Kidney epithelial cell (primary cell): ENCODE results near the gene LRRC14B. TPM values are rescaled to one million over a fixed set of nuclear protein-coding genes. Genes with fewer than 3 reads are reported as not detected.

Experiments
- DNase-seq: peaks from one replicate; pipeline ENCODE4 v3.0.0-alpha.2; 2010; ENCODE audit warnings: low read depth
- H3K27me3 ChIP-seq: 2 replicates; pipeline ENCODE4 v1.6.0; 2011; ENCODE audit warnings: low read length; ENCODE audit not compliant: control insufficient read depth, insufficient read depth
- H3K36me3 ChIP-seq: 2 replicates; pipeline ENCODE4 v1.5.1; 2011; ENCODE audit warnings: low read length; ENCODE audit not compliant: control insufficient read depth, insufficient read depth
- H3K4me3 ChIP-seq: 2 replicates; pipeline ENCODE4 v1.5.1; 2011; ENCODE audit warnings: low read depth, mild to moderate bottlenecking, control low read depth, low read length
- total RNA-seq: library from RNA; depleted of rRNA; stranded (reverse); fragments of >200 nt; gene quantifications from 2 replicates; pipeline ENCODE4 v1.2.3, GENCODE V29; 2015
- TF ChIP-seq, protein P1 (sequence below): IDR thresholded peaks from 2 replicates; pipeline ENCODE4 v1.5.1; 2011; ENCODE audit warnings: mild to moderate bottlenecking, moderate library complexity, low read length, control low read depth, inconsistent platforms; ENCODE audit not compliant: insufficient read depth, poor library complexity, severe bottlenecking

Gene LRRC14B
- total RNA-seq, 1 donor from 2014 or later, result not detected

DNA sequence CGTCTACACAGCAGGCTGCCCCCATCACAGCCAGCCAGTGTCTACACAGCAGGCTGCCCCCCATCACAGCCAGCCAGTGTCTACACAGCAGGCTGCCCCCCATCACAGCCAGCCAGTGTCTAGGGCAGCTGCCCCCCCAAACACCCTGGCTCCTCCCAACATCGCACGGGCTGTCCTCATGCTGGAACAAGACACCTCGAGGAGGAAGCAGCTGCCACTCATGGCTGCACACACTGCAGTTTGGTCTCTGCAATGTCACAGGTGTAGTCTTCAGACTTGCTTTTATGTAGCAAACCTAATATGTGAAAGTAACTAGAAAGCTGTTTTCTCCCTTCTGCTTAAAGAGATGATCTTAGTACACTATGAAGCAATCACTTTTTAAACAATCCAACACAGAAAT, 9.7 kb downstream of the LRRC14B start:
- no peak for DNase-seq
- Histone ChIP-seq H3K27me3 (no peaks in the 10 kb centered on the region), H3K36me3 (no peaks in the 10 kb centered on the region), H3K4me3 (no peak overlapping the region)
- TF ChIP-seq, protein P1, sequence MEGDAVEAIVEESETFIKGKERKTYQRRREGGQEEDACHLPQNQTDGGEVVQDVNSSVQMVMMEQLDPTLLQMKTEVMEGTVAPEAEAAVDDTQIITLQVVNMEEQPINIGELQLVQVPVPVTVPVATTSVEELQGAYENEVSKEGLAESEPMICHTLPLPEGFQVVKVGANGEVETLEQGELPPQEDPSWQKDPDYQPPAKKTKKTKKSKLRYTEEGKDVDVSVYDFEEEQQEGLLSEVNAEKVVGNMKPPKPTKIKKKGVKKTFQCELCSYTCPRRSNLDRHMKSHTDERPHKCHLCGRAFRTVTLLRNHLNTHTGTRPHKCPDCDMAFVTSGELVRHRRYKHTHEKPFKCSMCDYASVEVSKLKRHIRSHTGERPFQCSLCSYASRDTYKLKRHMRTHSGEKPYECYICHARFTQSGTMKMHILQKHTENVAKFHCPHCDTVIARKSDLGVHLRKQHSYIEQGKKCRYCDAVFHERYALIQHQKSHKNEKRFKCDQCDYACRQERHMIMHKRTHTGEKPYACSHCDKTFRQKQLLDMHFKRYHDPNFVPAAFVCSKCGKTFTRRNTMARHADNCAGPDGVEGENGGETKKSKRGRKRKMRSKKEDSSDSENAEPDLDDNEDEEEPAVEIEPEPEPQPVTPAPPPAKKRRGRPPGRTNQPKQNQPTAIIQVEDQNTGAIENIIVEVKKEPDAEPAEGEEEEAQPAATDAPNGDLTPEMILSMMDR, result no peak

DNA sequence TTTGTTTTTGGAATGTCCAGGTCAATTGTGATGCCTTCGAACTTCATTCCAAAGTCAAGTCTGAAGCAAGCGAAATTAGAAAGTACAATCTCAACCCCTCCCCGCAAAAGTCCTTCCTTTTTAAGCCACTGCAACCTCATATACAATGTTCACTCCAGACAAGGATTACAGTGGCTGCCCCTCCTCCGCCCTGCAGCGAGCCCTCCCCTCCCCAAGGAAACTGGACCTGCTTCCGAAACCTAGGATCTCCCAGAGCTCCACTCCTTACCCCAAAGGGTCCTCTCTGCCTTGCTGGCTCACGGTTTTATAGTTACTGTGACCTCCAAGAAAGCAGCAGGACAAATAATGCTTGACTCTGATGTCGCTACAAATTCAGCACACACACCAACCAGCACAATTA, 10.4 kb downstream of the LRRC14B start:
- no peaks in the 10 kb centered on the region for H3K27me3 ChIP-seq
- H3K36me3 ChIP-seq, result no peaks in the 10 kb centered on the region
- TF ChIP-seq, protein P1, result no peak
- no peak overlapping the region for H3K4me3 ChIP-seq
- DNase-seq, result no peak

DNA sequence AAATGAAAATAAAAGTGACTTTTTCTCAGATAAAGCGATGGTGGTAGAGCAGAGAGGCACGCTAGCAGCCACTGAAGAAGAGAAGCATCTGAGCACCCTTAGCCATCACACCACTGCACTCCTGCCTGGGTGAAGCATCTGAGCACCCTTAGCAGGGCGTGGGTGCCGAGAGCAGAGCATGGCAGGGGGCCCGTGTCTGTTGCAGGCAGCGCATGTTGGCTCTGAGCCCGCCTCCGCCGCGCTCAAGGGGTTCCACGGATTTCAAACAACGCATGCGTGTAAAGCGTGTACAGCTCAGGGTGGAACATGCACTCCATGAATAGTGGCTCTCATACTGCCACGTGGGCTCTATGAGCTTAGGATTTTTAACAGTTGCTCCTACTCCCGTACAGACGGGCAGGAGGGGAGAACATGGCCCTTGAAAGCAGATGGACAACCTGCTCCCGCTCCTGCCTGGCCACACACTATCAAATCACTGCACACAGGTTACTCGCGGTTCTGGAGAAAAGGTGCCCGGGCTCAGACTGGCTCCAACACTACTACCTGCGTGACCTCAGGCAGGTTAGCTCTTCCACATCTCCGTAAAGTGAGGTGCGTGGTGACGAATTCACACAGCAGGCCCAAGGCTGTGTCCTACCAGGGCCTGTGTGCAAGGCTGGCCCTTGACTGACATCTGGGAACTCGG, 12.1 kb downstream of the LRRC14B start:
- H3K27me3 ChIP-seq, result no peaks in the 10 kb centered on the region
- TF ChIP-seq, protein P1, result no peak
- DNase-seq, result no peak
- no peak overlapping the region for H3K4me3 ChIP-seq
- no peaks in the 10 kb centered on the region for H3K36me3 ChIP-seq

DNA sequence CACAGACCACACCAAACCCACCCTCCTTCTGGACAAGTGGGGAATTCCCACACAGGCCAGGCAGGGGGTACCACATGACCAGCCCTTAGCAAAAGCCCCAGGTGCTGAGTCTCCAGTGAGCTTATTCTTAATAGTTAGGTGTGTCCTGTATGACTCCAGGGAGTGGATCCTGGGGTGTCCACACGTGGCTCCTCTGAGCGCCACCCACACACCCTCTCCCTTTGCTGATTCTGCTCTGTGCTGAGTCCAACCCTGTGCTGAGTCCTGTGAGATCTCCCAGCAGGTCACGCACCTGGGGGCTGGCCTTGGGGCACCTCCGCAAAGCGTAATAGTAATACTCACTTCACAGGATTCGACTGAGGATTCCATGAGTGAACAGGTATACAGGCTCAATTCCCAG, 12.7 kb downstream of the LRRC14B start:
- TF ChIP-seq, protein P1, result no peak
- no peaks in the 10 kb centered on the region for H3K36me3 ChIP-seq
- DNase-seq, result no peak
- no peak overlapping the region for H3K4me3 ChIP-seq
- H3K27me3 ChIP-seq, result no peaks in the 10 kb centered on the region

DNA sequence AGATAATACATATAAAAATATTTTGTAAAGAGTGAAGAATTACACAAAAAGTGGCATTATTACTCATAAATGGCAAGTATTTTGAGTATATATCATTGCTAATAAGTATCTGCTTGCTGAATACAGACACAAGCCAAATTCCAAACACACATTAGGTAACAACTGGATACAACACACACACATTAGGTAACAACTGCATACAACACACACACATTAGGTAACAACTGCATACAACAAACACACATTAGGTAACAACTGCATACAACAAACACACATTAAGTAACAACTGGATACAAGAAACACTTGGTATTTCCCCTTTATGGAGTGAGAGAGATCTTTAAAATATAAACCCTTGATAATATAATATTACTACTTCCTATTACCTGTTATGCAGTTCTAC, 13.2 kb downstream of the LRRC14B start:
- TF ChIP-seq, protein P1, result no peak
- no peak overlapping the region for H3K4me3 ChIP-seq
- no peaks in the 10 kb centered on the region for H3K27me3 ChIP-seq
- DNase-seq, result no peak
- H3K36me3 ChIP-seq, result no peaks in the 10 kb centered on the region
